A673 (cell line): ENCODE results near the gene TEAD3. TPM values are rescaled to one million over a fixed set of nuclear protein-coding genes. Genes with fewer than 3 reads are reported as not detected.
"Not testable (repeated sequence)": the region's sequence is repeated elsewhere in the genome, so short reads cannot be mapped to it uniquely, and the experiment has no call there.

Experiments
- BruUV-seq: library from RNA; stranded (reverse); fragments of 400-500 nt; replicated peaks from 2 replicates; lab custom pipeline; 2021; lab: Mats Ljungman, UMichigan
- CTCF ChIA-PET: fragments of 300-600 bp; sonication (Branson Sonifier 250); formaldehyde crosslinking; loops from one replicate; lab custom pipeline; 2022; ENCODE audit warnings: antibody characterized with exemption; lab: Charles Lee
- POLR2A ChIA-PET: fragments of 300-600 bp; sonication (Branson Sonifier 250); formaldehyde crosslinking; loops from one replicate; lab custom pipeline; 2022; ENCODE audit warnings: antibody characterized with exemption; ENCODE audit not compliant: low non-redundant PET; lab: Charles Lee
- DNase-seq: peaks from one replicate; pipeline ENCODE4 v3.0.0-alpha.2; 2015; ENCODE audit warnings: low spot score
- H3K27ac ChIP-seq: fragments of 200-600 bp; sonication (generic); 2 replicates; pipeline ENCODE4 v1.5.1; 2016; ENCODE audit warnings: mixed run types, low read depth, mild to moderate bottlenecking, mixed read lengths, antibody characterized with exemption, low read length; ENCODE audit not compliant: poor library complexity, severe bottlenecking
- H3K27me3 ChIP-seq: fragments of 200-600 bp; sonication (generic); replicated peaks from 2 replicates; pipeline ENCODE4 v1.6.1; 2017; ENCODE audit warnings: mixed run types, low read depth, mild to moderate bottlenecking, mixed read lengths, antibody characterized with exemption, low read length; ENCODE audit not compliant: insufficient read depth, poor library complexity
- H3K36me3 ChIP-seq: fragments of 200-600 bp; sonication (generic); 2 replicates; pipeline ENCODE4 v1.6.1; 2016; ENCODE audit warnings: mixed run types, mild to moderate bottlenecking, mixed read lengths, antibody characterized with exemption, low read length; ENCODE audit not compliant: insufficient read depth, poor library complexity, severe bottlenecking
- H3K4me1 ChIP-seq: fragments of 200-600 bp; sonication (generic); 2 replicates; pipeline ENCODE4 v1.6.1; 2017; ENCODE audit warnings: mixed run types, mild to moderate bottlenecking, mixed read lengths, antibody characterized with exemption, low read length; ENCODE audit not compliant: insufficient read depth, poor library complexity, severe bottlenecking
- H3K4me3 ChIP-seq: fragments of 200-600 bp; sonication (generic); 2 replicates; pipeline ENCODE4 v1.5.1; 2016; ENCODE audit warnings: low read depth, mixed run types, mild to moderate bottlenecking, mixed read lengths, low read length; ENCODE audit not compliant: poor library complexity, severe bottlenecking
- H3K9me3 ChIP-seq: fragments of 200-600 bp; sonication (generic); 2 replicates; pipeline ENCODE4 v1.6.1; 2016; ENCODE audit warnings: mixed run types, low read depth, mild to moderate bottlenecking, mixed read lengths, antibody characterized with exemption, low read length; ENCODE audit not compliant: poor library complexity, severe bottlenecking
- CTCF ChIP-seq: fragments of 300-800, 200-600 bp; sonication (generic); conservative IDR thresholded peaks from 2 replicates; pipeline ENCODE4 v1.5.1; 2017; ENCODE audit warnings: low read depth, mild to moderate bottlenecking, antibody characterized with exemption, low read length, moderate library complexity, mixed read lengths
- EZH2 ChIP-seq: fragments of 200-600 bp; sonication (generic); IDR thresholded peaks from 2 replicates; pipeline ENCODE4 v1.6.1; 2017; ENCODE audit warnings: borderline replicate concordance, low read depth, mild to moderate bottlenecking, mixed read lengths, antibody characterized with exemption, low read length; ENCODE audit not compliant: poor library complexity, severe bottlenecking
- intact Hi-C: fragments of 100-400 bp; cut with micrococcal nuclease; formaldehyde crosslinking; loops from one replicate; pipeline ENCODE4 v1.10.0; 2022; ENCODE audit not compliant: unreplicated experiment
- total RNA-seq: library from RNA; stranded (reverse); gene quantifications from 2 replicates; pipeline ENCODE4 v1.2.3, GENCODE V29; 2021

The TEAD3 gene
- total RNA-seq, 1 experiment from 2014 or later = 10.3 TPM

- CTCF ChIA-PET = interaction anchor here (0.8 to 4.4 kb wide), 3 partner anchors 55 to 216 kb away, joined by 4 to 52 read pairs (median 4); partner anchors contain the start of gene ARMC12
- H3K4me3 ChIP-seq = no peak overlapping the region
- TF ChIP-seq CTCF (no peak), EZH2 (no peak)
- POLR2A ChIA-PET = no interaction called here
- no peak overlapping the region for H3K27ac ChIP-seq
- no peaks in the 10 kb centered on the region for H3K27me3 ChIP-seq
- H3K4me1 ChIP-seq = no peaks in the 10 kb centered on the region
- DNase-seq = no peak
- intact Hi-C loops = loop anchor here (10.0 kb wide), 1 partner anchor 64 kb away; no protein-coding TSS in a partner anchor
- no TSS peak for BruUV-seq
- H3K36me3 ChIP-seq = no peaks in the 10 kb centered on the region
- H3K9me3 ChIP-seq = no peaks in the 10 kb centered on the region
Observed at GRCh38 chr6:35521235-35521634, 24.4 kb upstream of the TEAD3 start.

- no peak for TF ChIP-seq CTCF
- TF ChIP-seq EZH2 = no peak
- no peak overlapping the region for H3K27ac ChIP-seq
- H3K27me3 ChIP-seq = no peaks in the 10 kb centered on the region
- no peaks in the 10 kb centered on the region for H3K4me1 ChIP-seq
- H3K4me3 ChIP-seq = no peak overlapping the region
- H3K9me3 ChIP-seq = no peaks in the 10 kb centered on the region
- no peaks in the 10 kb centered on the region for H3K36me3 ChIP-seq
- no TSS peak for BruUV-seq
- no peak for DNase-seq
- POLR2A ChIA-PET = no interaction called here
- intact Hi-C loops = loop anchor here (10.0 kb wide), 1 partner anchor 65 kb away; no protein-coding TSS in a partner anchor
- CTCF ChIA-PET = no interaction called here
Observed at GRCh38 chr6:35519313-35520015, 22.6 kb upstream of the TEAD3 start.

GRCh38 chr6:35518566-35519312 lies 21.9 kb upstream of the TEAD3 start:
- POLR2A ChIA-PET = no interaction called here
- TF ChIP-seq EZH2 = no peak
- no peak for TF ChIP-seq CTCF
- CTCF ChIA-PET = no interaction called here
- no peak overlapping the region for H3K27ac ChIP-seq
- no peaks in the 10 kb centered on the region for H3K9me3 ChIP-seq
- intact Hi-C loops = no loop called here
- BruUV-seq = no TSS peak
- DNase-seq = no peak
- no peaks in the 10 kb centered on the region for H3K36me3 ChIP-seq
- no peaks in the 10 kb centered on the region for H3K4me1 ChIP-seq
- no peaks in the 10 kb centered on the region for H3K27me3 ChIP-seq
- no peak overlapping the region for H3K4me3 ChIP-seq

GRCh38 chr6:35517978-35518377 lies 21.1 kb upstream of the TEAD3 start:
- H3K9me3 ChIP-seq, intact Hi-C loops, H3K4me3 ChIP-seq, H3K27me3 ChIP-seq, H3K4me1 ChIP-seq, H3K27ac ChIP-seq, DNase-seq, BruUV-seq, CTCF ChIA-PET, H3K36me3 ChIP-seq: not testable (repeated sequence)
- POLR2A ChIA-PET = interaction anchor here (0.7 kb wide), 1 partner anchor 79 kb away, joined by 6 read pairs; no protein-coding TSS in a partner anchor
